Smooth muscle cell of the brain vasculature (primary cell): Measurements from ENCODE around the gene QPRT.
"Not testable (repeated sequence)": the region's sequence is repeated elsewhere in the genome, so short reads cannot be mapped to it uniquely, and the experiment has no call there.

Source experiments
- DNase-seq: peaks from one replicate; pipeline ENCODE4 v3.0.0-alpha.2; 2012; ENCODE audit warnings: low read depth, low spot score

Gene QPRT

GRCh38 chr16:29678691-29679267 lies at the start of gene QPRT:
TSS of gene QPRT (plus strand) at chr16:29679180. CDS start at chr16:29679198, 18 bp downstream.
- no peak for DNase-seq

DNA sequence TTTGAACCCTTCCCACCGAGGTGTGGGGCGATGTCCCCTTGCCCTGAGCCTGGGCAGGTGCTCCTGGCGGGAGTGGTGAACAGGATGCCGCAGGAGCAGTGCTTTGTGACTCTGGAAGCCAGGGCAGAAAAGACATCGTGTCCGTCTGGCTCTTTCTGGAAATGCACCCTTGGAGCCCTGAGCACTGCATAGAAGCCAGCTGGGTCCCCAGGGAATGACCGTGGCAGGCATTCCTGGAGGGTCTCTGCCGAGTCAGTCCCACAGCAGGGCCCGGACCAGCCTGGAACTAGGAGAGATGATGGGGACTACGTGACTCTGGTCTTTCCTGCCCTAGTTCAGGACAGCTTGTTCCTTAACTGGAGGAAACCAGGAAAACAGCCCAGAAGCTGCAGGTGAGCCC lies 49.7 kb upstream of the QPRT start:
- DNase-seq = not testable (repeated sequence)

DNA sequence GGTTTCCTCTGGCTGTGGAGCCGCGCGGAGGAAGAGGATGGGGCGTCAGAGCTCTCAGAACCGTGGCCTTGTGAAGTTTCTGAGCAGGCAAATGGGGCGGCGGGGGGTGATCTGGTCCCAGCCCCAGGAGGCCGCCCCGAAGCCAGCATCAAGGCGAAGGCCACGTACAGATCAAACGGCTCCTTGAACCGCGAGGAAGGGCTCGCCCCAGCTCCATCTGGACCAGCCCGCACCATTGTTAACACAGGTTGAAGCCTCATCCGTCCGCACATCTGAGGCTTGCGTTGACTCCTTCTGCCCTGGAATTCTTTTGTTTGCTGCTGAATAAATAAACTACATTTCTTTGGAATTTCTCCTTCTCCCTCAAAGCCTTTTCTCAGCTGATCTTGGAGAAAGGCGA lies 47.3 kb upstream of the QPRT start:
- not testable (repeated sequence) for DNase-seq

- not testable (repeated sequence) for DNase-seq
Measured at GRCh38 chr16:29635902-29636301, 43.1 kb upstream of the QPRT start.

DNA sequence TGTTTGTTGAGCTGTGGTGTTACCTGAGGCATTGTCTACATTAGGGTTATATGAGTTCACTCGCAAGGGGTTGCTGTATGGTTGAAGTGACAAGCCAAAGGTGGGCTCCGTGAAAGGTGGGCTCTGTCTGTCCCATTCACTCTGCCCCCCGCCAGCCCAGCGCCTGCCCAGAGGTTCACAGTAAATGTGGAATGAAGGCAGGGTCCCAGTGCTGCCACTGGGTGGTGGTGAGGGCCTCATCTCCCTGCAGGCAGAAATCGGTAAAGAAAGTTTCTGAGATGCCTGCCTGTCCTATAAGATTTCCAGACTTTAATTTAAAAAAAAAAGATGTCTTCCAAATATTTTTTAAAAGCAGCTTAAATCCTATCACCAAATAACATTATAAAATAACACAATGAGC lies 42.6 kb upstream of the QPRT start:
- DNase-seq = not testable (repeated sequence)

DNA sequence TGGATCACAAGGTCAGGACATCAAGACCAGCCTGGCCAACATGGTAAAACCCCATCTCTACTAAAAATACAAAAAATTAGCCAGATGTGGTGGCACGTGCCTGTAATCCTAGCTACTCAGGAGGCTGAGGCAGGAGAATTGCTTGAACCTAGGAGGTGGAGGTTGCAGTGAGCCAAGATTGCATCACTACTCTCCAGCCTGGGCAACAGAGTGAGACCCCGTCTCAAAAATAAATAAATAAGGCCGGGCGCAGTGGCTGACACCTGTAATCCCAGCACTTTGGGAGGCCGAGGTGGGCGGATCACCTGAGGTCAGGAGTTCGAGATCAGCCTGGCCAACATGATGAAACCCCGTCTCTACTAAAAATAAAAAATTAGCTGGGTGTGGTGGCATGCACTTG lies 40.2 kb upstream of the QPRT start:
- DNase-seq = not testable (repeated sequence)

GRCh38 chr16:29641561-29641960 lies 37.4 kb upstream of the QPRT start:
- DNase-seq = no peak

DNA sequence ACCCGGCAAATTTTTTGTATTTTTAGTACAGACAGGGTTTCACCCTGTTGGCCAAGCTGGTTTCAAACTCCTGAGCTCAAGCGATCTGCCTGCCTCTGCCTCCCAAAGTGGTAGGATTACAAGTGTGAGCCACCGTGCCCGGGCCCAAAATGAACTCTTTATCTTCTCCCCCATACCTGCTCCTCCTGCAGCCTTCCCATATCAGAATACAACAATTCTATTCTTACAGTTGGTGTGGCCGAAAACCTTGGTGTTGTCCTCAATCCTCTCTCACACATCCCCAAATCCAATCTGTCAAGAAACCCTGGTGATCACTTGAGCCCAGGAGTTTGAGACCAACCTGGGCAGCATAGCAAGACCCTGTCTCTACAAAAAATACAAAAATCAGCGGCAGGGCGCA lies 35.4 kb upstream of the QPRT start:
- DNase-seq = no peak

GRCh38 chr16:29644338-29644857 lies 34.6 kb upstream of the QPRT start:
- DNase-seq = no peak

DNA sequence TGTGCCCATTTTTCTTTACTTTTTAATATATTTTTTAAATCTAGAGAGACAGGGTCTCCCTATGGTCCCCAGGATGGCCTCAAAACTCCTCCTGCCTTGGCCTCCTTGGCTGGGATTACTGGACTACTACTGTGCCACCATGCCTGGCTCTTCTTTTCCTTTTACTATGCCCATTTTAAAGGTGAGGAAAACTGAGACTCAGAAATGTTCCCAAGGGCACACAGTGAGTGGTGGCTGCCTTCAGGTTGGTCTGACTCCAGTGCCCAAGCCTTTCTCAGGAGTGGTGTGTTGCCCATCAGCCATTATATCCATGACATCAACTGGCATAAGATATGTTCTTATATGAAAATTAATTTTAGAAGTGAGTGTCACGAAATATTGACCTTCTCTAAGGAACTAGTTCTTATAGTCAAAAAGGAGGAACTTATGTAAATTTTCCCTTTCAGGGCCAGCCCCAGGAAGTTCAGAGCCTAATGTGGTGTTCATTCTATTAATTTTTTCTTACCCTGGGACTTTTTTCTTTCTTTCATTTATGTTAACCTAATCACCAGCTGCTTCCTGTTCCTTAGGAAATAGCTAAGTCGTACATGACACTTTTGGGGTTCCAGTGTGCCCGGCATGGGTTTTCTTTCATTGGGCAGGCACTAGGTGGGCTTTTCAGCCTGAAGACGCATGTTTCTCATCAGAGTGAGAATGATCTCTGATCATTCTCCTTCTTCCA lies 33.8 kb upstream of the QPRT start:
- no peak for DNase-seq

GRCh38 chr16:29645694-29646187 lies 33.2 kb upstream of the QPRT start:
- DNase-seq = no peak

GRCh38 chr16:29646947-29647346 lies 32.0 kb upstream of the QPRT start:
- no peak for DNase-seq

GRCh38 chr16:29649588-29650494 lies 29.1 kb upstream of the QPRT start:
- no peak for DNase-seq

GRCh38 chr16:29650771-29651170 lies 28.2 kb upstream of the QPRT start:
- no peak for DNase-seq

DNA sequence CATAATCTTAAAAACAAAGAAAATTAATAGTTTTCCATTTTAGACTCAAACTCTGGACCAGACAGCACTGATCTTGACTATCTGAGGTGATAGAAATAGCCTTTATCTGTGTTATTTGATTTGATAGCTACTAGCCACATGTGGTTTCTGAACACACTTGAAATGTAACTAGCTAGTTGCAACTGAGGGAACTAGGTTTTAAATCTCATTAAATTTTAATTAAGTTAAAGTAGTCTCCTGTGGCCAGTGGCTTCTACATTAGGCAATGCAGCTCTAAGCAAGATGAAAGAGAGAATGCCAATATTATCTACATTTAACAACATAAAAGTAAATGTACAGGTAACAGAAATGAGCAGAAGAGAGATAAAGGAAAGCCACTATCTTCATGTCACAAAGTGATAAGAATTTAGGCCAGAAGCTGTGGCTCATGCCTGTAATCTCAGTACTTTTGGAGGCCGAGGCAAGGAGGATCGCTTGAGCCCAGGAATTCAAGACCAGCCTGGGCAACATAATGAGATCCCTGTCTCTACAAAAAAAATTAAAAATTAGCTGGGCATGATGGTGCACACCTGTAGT lies 27.1 kb upstream of the QPRT start:
- no peak for DNase-seq

DNA sequence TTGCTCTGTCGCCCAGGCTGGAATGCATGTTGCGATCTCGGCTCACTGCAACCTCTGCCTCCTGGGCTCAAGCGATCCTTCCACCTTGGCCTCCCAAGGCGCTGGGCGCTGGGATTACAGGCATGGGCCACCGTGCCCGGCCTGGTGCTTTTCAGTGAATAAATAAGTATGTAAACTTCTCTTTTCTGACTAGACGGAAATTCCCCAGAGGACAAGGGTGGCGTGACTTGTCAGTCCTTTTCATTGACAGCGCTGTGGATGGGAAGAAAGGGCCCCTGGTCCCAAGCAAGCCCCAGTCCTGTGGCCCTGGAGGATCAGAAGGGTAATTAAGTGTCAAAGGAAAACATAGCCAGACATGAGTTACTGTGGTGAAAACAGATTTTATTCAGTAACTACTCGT lies 25.5 kb upstream of the QPRT start:
- DNase-seq = no peak

DNA sequence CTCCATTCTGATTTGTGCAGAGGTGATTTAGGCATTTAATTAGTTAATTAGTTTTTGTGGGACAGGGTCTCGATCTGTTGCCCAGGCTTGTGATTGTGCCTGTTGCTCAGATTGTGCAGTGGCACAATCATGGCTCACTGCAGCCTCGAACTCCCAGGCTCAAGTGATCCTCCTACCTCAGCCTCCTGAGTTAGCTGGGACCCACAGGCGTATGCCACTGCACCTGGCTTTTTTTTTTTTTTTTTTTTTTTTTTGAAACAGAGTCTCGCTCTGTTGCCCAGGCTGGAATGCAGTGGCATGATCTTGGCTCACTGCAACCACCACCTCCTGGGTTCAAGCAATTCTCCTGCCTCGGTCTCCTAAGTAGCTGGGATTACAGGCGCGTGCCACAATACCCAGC lies 25.1 kb upstream of the QPRT start:
- DNase-seq = not testable (repeated sequence)

GRCh38 chr16:29656688-29657523 lies 22.1 kb upstream of the QPRT start:
- DNase-seq = no peak

- DNase-seq = no peak
Measured at GRCh38 chr16:29658705-29659104, 20.3 kb upstream of the QPRT start.

DNA sequence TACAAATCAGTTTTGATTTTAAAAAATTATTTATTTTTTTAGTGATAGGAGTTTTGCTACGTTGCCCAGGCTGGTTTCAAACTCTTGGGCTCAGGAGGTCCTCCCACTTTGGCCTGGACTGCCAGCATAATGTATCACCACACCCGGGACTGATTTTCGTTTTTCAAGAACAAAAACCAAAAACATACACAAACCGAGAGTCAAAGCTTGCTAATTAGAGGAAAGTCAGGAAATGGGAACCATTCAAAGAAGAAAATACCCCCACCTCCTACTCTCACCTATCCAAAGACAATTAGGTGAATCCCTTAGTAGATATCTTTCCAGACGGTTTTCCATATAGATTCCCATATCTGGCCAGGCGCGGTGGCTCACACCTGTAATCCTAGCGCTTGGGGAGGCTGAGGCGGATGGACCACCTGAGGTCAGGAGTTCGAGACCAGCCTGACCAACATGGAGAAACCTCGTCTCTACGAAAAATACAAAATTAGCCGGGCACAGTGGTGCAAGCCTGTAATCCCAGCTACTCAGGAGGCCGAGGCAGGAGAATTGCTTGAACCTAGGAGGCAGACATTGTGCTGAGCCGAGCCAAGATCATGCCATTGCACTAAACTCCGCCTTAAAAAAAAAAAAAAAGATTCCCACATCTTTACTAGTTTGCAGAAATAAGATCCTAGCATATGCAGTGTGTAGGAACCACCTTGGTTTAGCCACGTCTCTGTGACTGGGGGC lies 16.8 kb upstream of the QPRT start:
- DNase-seq = no peak
